DOHH2 (cell line): Measurements from ENCODE around the gene GLB1L.

Experiments
- EZH2phosphoT487 ChIP-seq: fragments of 200-600 bp; sonication (generic); IDR thresholded peaks from 2 replicates; pipeline ENCODE4 v1.6.1; 2017; ENCODE audit warnings: borderline replicate concordance, mild to moderate bottlenecking, antibody characterized with exemption, low read length, moderate library complexity, mixed read lengths
- TF ChIP-seq, protein P1 (sequence below): fragments of 200-600 bp; sonication (generic); IDR thresholded peaks from one replicate; pipeline ENCODE4 v1.5.1; 2014; ENCODE audit warnings: antibody characterized with exemption, mild to moderate bottlenecking, low read depth, low read length; ENCODE audit not compliant: poor library complexity, severe bottlenecking

- TF ChIP-seq, protein P1, sequence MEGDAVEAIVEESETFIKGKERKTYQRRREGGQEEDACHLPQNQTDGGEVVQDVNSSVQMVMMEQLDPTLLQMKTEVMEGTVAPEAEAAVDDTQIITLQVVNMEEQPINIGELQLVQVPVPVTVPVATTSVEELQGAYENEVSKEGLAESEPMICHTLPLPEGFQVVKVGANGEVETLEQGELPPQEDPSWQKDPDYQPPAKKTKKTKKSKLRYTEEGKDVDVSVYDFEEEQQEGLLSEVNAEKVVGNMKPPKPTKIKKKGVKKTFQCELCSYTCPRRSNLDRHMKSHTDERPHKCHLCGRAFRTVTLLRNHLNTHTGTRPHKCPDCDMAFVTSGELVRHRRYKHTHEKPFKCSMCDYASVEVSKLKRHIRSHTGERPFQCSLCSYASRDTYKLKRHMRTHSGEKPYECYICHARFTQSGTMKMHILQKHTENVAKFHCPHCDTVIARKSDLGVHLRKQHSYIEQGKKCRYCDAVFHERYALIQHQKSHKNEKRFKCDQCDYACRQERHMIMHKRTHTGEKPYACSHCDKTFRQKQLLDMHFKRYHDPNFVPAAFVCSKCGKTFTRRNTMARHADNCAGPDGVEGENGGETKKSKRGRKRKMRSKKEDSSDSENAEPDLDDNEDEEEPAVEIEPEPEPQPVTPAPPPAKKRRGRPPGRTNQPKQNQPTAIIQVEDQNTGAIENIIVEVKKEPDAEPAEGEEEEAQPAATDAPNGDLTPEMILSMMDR: no peak
- no peak for TF ChIP-seq EZH2phosphoT487
These were observed 15.1 kb downstream of the GLB1L start for GRCh38 chr2:219230059-219230540.
